ENCODE data around the gene NDRG3. TPM values are rescaled to one million over a fixed set of nuclear protein-coding genes. Genes with fewer than 3 reads are reported as not detected.
A peak's percentile ranks its signal among the peaks of the same experiment; 100 is the strongest.
"Not testable (repeated sequence)": the region's sequence is repeated elsewhere in the genome, so short reads cannot be mapped to it uniquely, and the experiment has no call there.

Gene NDRG3
- total RNA-seq, 1 donor from 2014 or later, result 26.8 TPM

- H3K4me1 Mint-ChIP-seq (ENCODE audit: low read depth); intact Hi-C loops (cut with micrococcal nuclease); H3K27ac Mint-ChIP-seq; H3K9me3 Mint-ChIP-seq; H3K27me3 Mint-ChIP-seq (ENCODE audit: low read depth); H3K4me3 Mint-ChIP-seq (ENCODE audit: low read depth); DNase-seq (ENCODE audit: low spot score): not testable (repeated sequence)
- peaks cover 12% of the 10 kb centered on the region for H3K36me3 Mint-ChIP-seq (ENCODE audit: low read depth)
Observed at GRCh38 chr20:36675545-36675944, 70.3 kb downstream of the NDRG3 start.

- no peak overlapping the region for H3K27ac Mint-ChIP-seq
- H3K9me3 Mint-ChIP-seq, result no peaks in the 10 kb centered on the region
- intact Hi-C loops (cut with micrococcal nuclease), result no loop called here
- DNase-seq (ENCODE audit: low spot score), result no peak
- no peak overlapping the region for H3K4me3 Mint-ChIP-seq (ENCODE audit: low read depth)
- no peaks in the 10 kb centered on the region for H3K4me1 Mint-ChIP-seq (ENCODE audit: low read depth)
- H3K36me3 Mint-ChIP-seq (ENCODE audit: low read depth), result peaks cover 11% of the 10 kb centered on the region
- no peaks in the 10 kb centered on the region for H3K27me3 Mint-ChIP-seq (ENCODE audit: low read depth)
Observed at GRCh38 chr20:36672991-36673390, 72.9 kb downstream of the NDRG3 start.

GRCh38 chr20:36670665-36671357 is 75.1 kb downstream of the NDRG3 start:
- H3K4me1 Mint-ChIP-seq (ENCODE audit: low read depth), result no peaks in the 10 kb centered on the region
- no peaks in the 10 kb centered on the region for H3K9me3 Mint-ChIP-seq
- H3K4me3 Mint-ChIP-seq (ENCODE audit: low read depth), result no peak overlapping the region

GRCh38 chr20:36666181-36666740 is 79.6 kb downstream of the NDRG3 start:
- Mint-ChIP-seq H3K36me3 (ENCODE audit: low read depth) (peaks cover 18% of the 10 kb centered on the region), H3K27me3 (ENCODE audit: low read depth) (no peaks in the 10 kb centered on the region), H3K4me1 (ENCODE audit: low read depth) (no peaks in the 10 kb centered on the region), H3K9me3 (no peaks in the 10 kb centered on the region), H3K4me3 (ENCODE audit: low read depth) (no peak overlapping the region), H3K27ac (no peak overlapping the region)
- DNase-seq (ENCODE audit: low spot score), result no peak
- intact Hi-C loops (cut with micrococcal nuclease), result no loop called here

More at GRCh38 chr20:36670665-36671357, 75.1 kb downstream of the NDRG3 start:
- peaks cover 8% of the 10 kb centered on the region for H3K36me3 Mint-ChIP-seq (ENCODE audit: low read depth)
- DNase-seq (ENCODE audit: low spot score), result no peak
- intact Hi-C loops (cut with micrococcal nuclease), result no loop called here
- no peak overlapping the region for H3K27ac Mint-ChIP-seq
- no peaks in the 10 kb centered on the region for H3K27me3 Mint-ChIP-seq (ENCODE audit: low read depth)

DNA sequence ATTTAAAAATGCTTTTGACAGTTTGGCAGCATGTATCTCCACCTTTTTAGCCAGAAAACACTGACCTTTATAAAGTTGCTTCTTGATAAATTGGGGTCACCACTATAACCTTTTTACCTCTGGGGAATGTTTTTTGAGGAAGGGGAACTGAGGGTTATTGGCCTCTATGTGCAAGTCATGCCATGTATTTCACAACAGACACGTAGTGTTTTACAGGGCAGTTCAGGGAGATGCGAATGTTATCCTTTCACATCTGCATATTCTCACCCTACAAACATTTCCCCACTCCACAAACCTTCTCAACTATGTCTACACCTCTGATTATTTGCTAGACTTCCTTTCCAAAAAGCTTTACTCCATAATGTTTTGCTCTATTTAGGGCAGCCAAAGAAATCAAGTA is 82.9 kb downstream of the NDRG3 start:
- Mint-ChIP-seq H3K36me3 (ENCODE audit: low read depth) (peaks cover 25% of the 10 kb centered on the region), H3K4me1 (ENCODE audit: low read depth) (peaks cover 16% of the 10 kb centered on the region), H3K27me3 (ENCODE audit: low read depth) (no peaks in the 10 kb centered on the region), H3K27ac (no peak overlapping the region), H3K4me3 (ENCODE audit: low read depth) (no peak overlapping the region), H3K9me3 (no peaks in the 10 kb centered on the region)
- intact Hi-C loops (cut with micrococcal nuclease), result no loop called here
- no peak for DNase-seq (ENCODE audit: low spot score)

DNA sequence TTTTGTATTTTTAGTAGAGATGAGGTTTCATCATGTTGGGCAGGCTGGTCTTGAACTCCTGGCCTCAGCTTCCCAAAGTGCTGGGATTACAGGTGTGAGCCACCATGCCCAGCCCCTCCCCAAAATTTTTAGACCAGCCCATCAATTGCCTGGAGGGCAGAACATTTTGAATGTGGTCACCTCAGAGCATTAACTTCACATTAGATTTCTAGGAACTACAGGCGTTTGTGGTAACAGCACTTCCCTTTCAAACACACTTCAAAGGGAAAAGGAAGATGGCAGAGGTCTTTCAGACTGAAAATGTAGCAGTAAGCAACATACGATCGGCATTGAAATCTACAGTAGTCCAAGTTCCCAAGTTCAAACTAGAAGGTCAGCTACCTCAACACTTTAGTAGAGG is 87.6 kb downstream of the NDRG3 start:
- no peaks in the 10 kb centered on the region for H3K27me3 Mint-ChIP-seq (ENCODE audit: low read depth)
- peaks cover 20% of the 10 kb centered on the region for H3K4me1 Mint-ChIP-seq (ENCODE audit: low read depth)
- peaks cover 17% of the 10 kb centered on the region for H3K36me3 Mint-ChIP-seq (ENCODE audit: low read depth)
- peak overlapping the region; percentile 14 for H3K4me3 Mint-ChIP-seq (ENCODE audit: low read depth)
- peak overlapping the region; percentile 56 for H3K27ac Mint-ChIP-seq
- no peaks in the 10 kb centered on the region for H3K9me3 Mint-ChIP-seq
- intact Hi-C loops (cut with micrococcal nuclease), result no loop called here
- DNase-seq (ENCODE audit: low spot score), result peak; percentile 22

DNA sequence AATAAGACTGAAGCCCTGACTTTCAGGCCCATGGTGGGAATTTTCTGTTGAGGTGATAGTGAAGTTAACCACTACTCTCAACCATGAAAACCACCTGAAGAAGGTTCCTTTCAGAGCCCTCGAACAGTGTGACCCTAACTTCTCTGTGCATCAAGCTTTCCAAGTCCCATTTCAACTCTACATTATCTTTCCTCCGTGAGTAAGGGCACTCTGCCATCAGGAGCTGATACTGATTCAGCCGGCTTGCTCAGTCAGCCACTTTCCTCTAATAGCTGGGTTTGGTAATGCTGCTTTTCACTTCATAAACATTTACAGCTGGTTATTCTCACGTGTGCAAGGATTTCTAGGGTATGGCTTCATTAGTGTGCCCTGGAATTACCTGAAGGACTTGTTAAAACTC is 89.2 kb downstream of the NDRG3 start:
- intact Hi-C loops (cut with micrococcal nuclease), result no loop called here
- DNase-seq (ENCODE audit: low spot score), result no peak
- peaks cover 21% of the 10 kb centered on the region for H3K36me3 Mint-ChIP-seq (ENCODE audit: low read depth)
- H3K4me3 Mint-ChIP-seq (ENCODE audit: low read depth), result no peak overlapping the region
- H3K9me3 Mint-ChIP-seq, result no peaks in the 10 kb centered on the region
- no peaks in the 10 kb centered on the region for H3K27me3 Mint-ChIP-seq (ENCODE audit: low read depth)
- no peak overlapping the region for H3K27ac Mint-ChIP-seq
- peaks cover 20% of the 10 kb centered on the region for H3K4me1 Mint-ChIP-seq (ENCODE audit: low read depth)

DNA sequence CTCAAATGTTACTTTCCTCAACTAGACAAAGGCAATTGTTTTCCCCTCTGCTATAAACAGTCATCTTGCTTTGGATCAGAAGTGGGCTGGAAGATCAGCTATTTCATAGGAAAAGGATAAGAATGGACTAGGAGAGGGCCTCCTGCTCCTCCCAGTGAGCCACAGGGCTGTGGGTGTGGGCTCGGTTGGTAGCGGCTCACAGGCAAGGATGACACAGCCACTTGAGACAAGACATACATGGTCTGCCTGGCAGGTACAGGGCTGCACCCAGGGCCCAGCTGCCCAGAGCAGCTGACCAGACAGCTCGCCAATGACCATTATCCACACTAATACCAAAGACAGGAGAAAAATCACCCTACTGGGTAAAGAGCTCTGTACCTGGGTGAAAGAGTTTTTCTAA is 90.9 kb downstream of the NDRG3 start:
- peaks cover 16% of the 10 kb centered on the region for H3K4me1 Mint-ChIP-seq (ENCODE audit: low read depth)
- no peak for DNase-seq (ENCODE audit: low spot score)
- no peak overlapping the region for H3K4me3 Mint-ChIP-seq (ENCODE audit: low read depth)
- H3K36me3 Mint-ChIP-seq (ENCODE audit: low read depth), result peaks cover 14% of the 10 kb centered on the region
- intact Hi-C loops (cut with micrococcal nuclease), result no loop called here
- H3K27me3 Mint-ChIP-seq (ENCODE audit: low read depth), result no peaks in the 10 kb centered on the region
- H3K9me3 Mint-ChIP-seq, result no peaks in the 10 kb centered on the region
- no peak overlapping the region for H3K27ac Mint-ChIP-seq

DNA sequence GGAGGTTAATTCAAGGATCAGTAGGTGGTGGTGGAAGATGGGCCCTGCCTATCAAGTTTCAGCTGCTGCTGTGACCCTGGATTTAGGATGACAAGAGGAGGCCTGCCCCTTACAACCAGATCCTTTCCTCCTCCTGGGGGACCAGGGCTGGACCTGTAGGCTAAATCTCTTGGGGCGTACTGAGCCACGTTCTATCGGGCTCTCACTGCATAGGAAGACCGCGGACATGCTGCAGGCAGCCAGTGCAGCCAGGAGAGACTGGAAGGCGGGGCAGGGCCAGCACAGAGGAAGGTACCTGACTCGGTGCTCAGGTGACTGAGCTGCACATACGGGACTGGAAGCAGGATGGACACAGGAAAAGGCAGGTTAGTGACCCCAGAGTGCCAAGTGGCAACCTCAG is 91.4 kb downstream of the NDRG3 start:
- Mint-ChIP-seq H3K27ac (no peak overlapping the region), H3K4me3 (ENCODE audit: low read depth) (no peak overlapping the region), H3K9me3 (no peaks in the 10 kb centered on the region), H3K36me3 (ENCODE audit: low read depth) (peaks cover 14% of the 10 kb centered on the region), H3K27me3 (ENCODE audit: low read depth) (no peaks in the 10 kb centered on the region), H3K4me1 (ENCODE audit: low read depth) (peaks cover 16% of the 10 kb centered on the region)
- DNase-seq (ENCODE audit: low spot score), result no peak
- intact Hi-C loops (cut with micrococcal nuclease), result no loop called here

GRCh38 chr20:36653456-36653855 is 92.4 kb downstream of the NDRG3 start:
- peaks cover 11% of the 10 kb centered on the region for H3K36me3 Mint-ChIP-seq (ENCODE audit: low read depth)
- H3K27me3 Mint-ChIP-seq (ENCODE audit: low read depth), result no peaks in the 10 kb centered on the region
- H3K9me3 Mint-ChIP-seq, result no peaks in the 10 kb centered on the region
- no peak overlapping the region for H3K27ac Mint-ChIP-seq
- H3K4me1 Mint-ChIP-seq (ENCODE audit: low read depth), result peaks cover 8% of the 10 kb centered on the region
- DNase-seq (ENCODE audit: low spot score), result no peak
- intact Hi-C loops (cut with micrococcal nuclease), result no loop called here
- H3K4me3 Mint-ChIP-seq (ENCODE audit: low read depth), result no peak overlapping the region

DNA sequence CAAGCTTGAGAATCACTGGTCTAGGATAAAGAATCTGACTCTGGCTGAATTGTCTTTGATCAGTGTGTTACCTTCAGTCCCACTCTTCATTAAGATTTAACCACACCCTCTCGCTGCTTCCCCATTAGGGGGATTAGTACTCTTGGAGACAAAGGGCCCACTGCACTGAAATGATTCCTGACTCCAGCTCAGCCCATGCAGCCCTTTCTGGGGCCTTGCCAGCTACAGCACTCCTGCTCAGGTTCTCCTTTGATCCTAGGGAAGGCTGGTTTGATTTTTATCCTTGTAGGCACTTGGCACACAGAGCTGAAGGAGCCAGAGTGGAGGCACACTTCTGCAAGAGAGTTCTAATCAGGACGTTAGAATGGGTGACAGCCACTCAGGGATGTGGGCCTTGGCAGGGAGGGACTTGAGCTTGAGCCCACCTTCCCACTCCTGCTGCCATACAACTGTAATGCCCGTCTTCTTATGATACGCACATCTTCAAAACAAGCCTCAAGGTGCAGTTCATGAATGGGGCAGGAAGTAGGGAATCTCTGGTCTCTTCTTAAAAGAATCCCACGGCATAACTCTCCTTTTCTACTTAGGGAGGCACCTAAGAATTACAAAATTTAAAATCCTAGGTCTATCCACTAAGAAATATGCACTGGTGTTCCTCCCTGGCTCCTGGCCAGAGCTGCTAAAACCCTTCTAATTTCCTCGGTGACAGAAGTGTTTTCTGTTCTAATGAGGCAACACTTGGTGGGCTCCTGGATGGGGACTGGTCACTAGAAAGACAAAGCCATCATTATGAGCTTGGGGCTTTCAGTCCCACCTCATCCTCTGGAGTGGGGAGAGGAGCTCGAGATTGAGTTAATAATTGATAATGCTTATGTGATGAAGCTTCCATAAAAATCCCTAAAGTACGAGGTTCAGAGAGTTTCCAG is 98.4 kb downstream of the NDRG3 start:
- Mint-ChIP-seq H3K27me3 (ENCODE audit: low read depth) (no peaks in the 10 kb centered on the region), H3K27ac (peak overlapping the region; percentile 14), H3K4me3 (ENCODE audit: low read depth) (peak overlapping the region; percentile 56), H3K36me3 (ENCODE audit: low read depth) (peaks cover 31% of the 10 kb centered on the region), H3K4me1 (ENCODE audit: low read depth) (peaks cover 41% of the 10 kb centered on the region), H3K9me3 (no peaks in the 10 kb centered on the region)
- DNase-seq (ENCODE audit: low spot score), result no peak
- intact Hi-C loops (cut with micrococcal nuclease), result loop anchor here (2.0 to 10.0 kb wide), 2 partner anchors 81 to 107 kb away; no protein-coding TSS in a partner anchor

- Mint-ChIP-seq H3K27me3 (ENCODE audit: low read depth) (no peaks in the 10 kb centered on the region), H3K9me3 (no peaks in the 10 kb centered on the region), H3K27ac (peak overlapping the region; percentile 99)
Observed at GRCh38 chr20:36646678-36647077, 99.2 kb downstream of the NDRG3 start.

More at GRCh38 chr20:36646678-36647077, 99.2 kb downstream of the NDRG3 start:
- H3K4me3 Mint-ChIP-seq (ENCODE audit: low read depth), result peak overlapping the region; percentile 96
- peaks cover 46% of the 10 kb centered on the region for H3K4me1 Mint-ChIP-seq (ENCODE audit: low read depth)
- intact Hi-C loops (cut with micrococcal nuclease), result loop anchor here (2.0 to 10.0 kb wide), 2 partner anchors 82 to 108 kb away; no protein-coding TSS in a partner anchor
- H3K36me3 Mint-ChIP-seq (ENCODE audit: low read depth), result peaks cover 38% of the 10 kb centered on the region
- no peak for DNase-seq (ENCODE audit: low spot score)
